ENCODE measurements around the gene HDAC10.

DNA sequence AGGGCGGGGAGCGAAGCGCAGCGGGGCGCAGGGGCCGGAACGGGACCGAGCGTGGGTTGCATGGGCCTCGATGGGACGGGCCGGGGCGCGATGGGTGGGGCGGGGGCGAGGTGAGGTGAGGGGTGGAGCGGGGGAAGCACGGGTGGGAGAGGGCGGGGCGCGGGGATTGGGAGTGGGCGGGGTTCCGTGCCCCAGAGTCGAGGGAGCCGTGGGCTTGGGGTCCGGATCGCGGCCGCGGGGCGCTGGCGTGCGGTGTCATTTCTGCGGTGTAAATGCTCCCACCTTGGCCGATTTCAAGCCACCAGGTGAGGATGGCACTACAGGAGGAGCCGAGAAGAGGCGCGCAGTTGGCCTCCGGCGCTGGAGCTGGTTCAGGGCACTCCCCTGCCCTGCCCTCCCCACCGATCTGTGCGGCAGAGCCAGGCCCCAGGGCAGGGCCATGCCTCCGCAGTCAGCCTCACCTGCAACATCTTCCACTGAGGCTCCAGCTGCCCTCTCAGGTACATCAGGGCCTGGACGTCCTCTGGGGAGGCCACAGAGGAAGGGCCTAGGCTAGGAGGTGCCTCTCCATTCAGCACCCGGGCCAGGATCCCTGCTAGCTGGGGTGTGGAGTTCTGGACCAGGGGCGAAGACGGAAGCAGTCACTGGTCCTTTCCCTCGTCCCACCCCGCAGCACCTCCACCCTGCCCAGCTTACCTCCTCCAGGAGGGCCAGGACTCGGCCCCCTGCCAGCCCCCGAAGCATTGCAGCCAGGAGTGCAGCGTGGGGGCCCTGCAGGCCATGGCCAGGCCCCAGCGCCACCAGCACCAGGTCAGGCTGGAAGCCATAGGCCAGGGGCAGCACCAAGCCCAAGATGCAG lies 5.6 kb downstream of the HDAC10 start:
- TF ChIP-seq, protein P1, sequence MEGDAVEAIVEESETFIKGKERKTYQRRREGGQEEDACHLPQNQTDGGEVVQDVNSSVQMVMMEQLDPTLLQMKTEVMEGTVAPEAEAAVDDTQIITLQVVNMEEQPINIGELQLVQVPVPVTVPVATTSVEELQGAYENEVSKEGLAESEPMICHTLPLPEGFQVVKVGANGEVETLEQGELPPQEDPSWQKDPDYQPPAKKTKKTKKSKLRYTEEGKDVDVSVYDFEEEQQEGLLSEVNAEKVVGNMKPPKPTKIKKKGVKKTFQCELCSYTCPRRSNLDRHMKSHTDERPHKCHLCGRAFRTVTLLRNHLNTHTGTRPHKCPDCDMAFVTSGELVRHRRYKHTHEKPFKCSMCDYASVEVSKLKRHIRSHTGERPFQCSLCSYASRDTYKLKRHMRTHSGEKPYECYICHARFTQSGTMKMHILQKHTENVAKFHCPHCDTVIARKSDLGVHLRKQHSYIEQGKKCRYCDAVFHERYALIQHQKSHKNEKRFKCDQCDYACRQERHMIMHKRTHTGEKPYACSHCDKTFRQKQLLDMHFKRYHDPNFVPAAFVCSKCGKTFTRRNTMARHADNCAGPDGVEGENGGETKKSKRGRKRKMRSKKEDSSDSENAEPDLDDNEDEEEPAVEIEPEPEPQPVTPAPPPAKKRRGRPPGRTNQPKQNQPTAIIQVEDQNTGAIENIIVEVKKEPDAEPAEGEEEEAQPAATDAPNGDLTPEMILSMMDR (IDR thresholded peaks at IDR 0.05; ENCODE audit: poor library complexity) = no peak
- TF ChIP-seq EZH2 (IDR thresholded peaks at IDR 0.05; ENCODE audit: borderline replicate concordance) = no peak
